OCI-M1 (cell line): ENCODE measurements around the gene TTLL5.

ENCODE experiments used
- DNase-seq: peaks from one replicate; lab custom pipeline; 2025; lab: John Stamatoyannopoulos, UW

TTLL5 gene

GRCh38 chr14:75702616-75703261, 41.7 kb downstream of the TTLL5 start:
- DNase-seq = no peak

GRCh38 chr14:75703467-75703866, 42.4 kb downstream of the TTLL5 start:
- DNase-seq = no peak

- no peak for DNase-seq
These were observed 44.0 kb downstream of the TTLL5 start for GRCh38 chr14:75705014-75705413.

GRCh38 chr14:75709207-75709812, 48.3 kb downstream of the TTLL5 start:
- peak; percentile 68 for DNase-seq

GRCh38 chr14:75711105-75711795, 50.2 kb downstream of the TTLL5 start:
- peak; percentile 52 for DNase-seq

- no peak for DNase-seq
These were observed 50.8 kb downstream of the TTLL5 start for GRCh38 chr14:75711796-75712211.

GRCh38 chr14:75714991-75715390, 53.9 kb downstream of the TTLL5 start:
- no peak for DNase-seq

- DNase-seq = no peak
These were observed 55.1 kb downstream of the TTLL5 start for GRCh38 chr14:75715926-75716780.

GRCh38 chr14:75717729-75718128, 56.7 kb downstream of the TTLL5 start:
- DNase-seq = no peak

GRCh38 chr14:75718199-75718598, 57.2 kb downstream of the TTLL5 start:
- no peak for DNase-seq

- no peak for DNase-seq
These were observed 59.1 kb downstream of the TTLL5 start for GRCh38 chr14:75720116-75720515.

- peak; percentile 2 for DNase-seq
These were observed 59.9 kb downstream of the TTLL5 start for GRCh38 chr14:75720842-75721498.

GRCh38 chr14:75723716-75724115, 62.7 kb downstream of the TTLL5 start:
- DNase-seq = no peak

- no peak for DNase-seq
These were observed 63.6 kb downstream of the TTLL5 start for GRCh38 chr14:75724414-75725204.

- no peak for DNase-seq
These were observed 64.4 kb downstream of the TTLL5 start for GRCh38 chr14:75725481-75725880.

- no peak for DNase-seq
These were observed 65.3 kb downstream of the TTLL5 start for GRCh38 chr14:75726321-75726720.

- DNase-seq = no peak
These were observed 66.1 kb downstream of the TTLL5 start for GRCh38 chr14:75727124-75727523.

- no peak for DNase-seq
These were observed 71.8 kb downstream of the TTLL5 start for GRCh38 chr14:75732888-75733287.

- DNase-seq = no peak
These were observed 73.8 kb downstream of the TTLL5 start for GRCh38 chr14:75734854-75735253.

- DNase-seq = no peak
These were observed 75.9 kb downstream of the TTLL5 start for GRCh38 chr14:75736845-75737485.

GRCh38 chr14:75738192-75738591, 77.1 kb downstream of the TTLL5 start:
- DNase-seq = no peak
